Measurements from ENCODE around the gene SS18L1. TPM values are rescaled to one million over a fixed set of nuclear protein-coding genes. Genes with fewer than 3 reads are reported as not detected.
A peak's percentile ranks its signal among the peaks of the same experiment; 100 is the strongest.

The SS18L1 gene
- total and polyA plus RNA-seq, 10 of the 15 experiments (the other 5 are each of a cell fraction or from before 2014, with no cell fraction given): 1.8 to 20.0 (median 6.6) TPM

DNA sequence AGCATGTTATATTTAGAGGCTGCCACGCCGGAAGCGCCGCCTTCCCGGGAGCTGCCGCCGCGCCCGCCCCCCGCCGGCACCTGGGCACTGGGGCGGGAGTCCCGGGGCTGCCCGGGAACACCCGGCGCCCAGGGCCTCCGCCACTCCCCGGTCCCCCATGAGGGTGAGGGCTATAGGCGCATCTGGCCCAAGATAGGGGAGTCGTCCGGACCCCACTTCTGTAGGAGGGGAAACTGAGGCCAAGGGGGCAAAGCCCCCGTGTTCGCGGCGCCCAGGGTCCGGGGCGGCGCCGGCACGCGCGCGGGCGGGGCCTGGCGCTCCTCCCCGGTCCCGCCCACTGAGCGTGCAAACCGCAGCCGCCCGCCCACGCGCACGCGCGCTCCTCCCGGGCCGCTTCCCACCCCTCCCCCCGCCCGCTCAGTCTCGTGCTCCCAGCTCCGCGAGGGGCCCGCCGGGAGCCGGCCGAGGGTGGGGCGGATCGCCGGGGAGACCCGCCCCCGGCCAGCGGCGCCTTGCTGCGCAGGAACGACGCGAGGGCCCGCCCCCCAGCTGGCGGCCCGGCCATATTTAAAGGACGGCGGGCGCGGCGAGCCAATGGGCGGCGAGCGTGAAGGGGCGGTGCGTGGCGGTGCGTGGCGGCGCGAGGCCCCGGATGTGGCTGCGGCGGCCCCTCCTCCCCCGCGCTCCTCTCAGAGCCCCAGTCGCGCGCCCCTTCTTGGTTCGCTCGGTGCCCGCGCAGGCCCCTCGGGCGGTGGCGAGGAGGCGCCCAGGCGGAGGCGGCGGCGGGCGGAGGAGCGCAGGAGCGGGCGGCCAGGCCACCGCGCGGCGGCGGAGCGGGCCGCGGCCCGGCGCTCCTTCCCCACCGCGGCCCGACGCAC, 21.6 kb upstream of the SS18L1 start, which contains the start of gene LSM14B (continued):
- TF ChIP-seq, protein P1, sequence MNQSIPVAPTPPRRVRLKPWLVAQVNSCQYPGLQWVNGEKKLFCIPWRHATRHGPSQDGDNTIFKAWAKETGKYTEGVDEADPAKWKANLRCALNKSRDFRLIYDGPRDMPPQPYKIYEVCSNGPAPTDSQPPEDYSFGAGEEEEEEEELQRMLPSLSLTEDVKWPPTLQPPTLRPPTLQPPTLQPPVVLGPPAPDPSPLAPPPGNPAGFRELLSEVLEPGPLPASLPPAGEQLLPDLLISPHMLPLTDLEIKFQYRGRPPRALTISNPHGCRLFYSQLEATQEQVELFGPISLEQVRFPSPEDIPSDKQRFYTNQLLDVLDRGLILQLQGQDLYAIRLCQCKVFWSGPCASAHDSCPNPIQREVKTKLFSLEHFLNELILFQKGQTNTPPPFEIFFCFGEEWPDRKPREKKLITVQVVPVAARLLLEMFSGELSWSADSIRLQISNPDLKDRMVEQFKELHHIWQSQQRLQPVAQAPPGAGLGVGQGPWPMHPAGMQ (IDR thresholded peaks at IDR 0.05; ENCODE audit: borderline replicate concordance): no peak
- TF ChIP-seq RB1 (IDR thresholded peaks at IDR 0.05; ENCODE audit: borderline replicate concordance): peak; percentile 80; the same call in 1 of the 2 replicates
- TF ChIP-seq, protein P2, sequence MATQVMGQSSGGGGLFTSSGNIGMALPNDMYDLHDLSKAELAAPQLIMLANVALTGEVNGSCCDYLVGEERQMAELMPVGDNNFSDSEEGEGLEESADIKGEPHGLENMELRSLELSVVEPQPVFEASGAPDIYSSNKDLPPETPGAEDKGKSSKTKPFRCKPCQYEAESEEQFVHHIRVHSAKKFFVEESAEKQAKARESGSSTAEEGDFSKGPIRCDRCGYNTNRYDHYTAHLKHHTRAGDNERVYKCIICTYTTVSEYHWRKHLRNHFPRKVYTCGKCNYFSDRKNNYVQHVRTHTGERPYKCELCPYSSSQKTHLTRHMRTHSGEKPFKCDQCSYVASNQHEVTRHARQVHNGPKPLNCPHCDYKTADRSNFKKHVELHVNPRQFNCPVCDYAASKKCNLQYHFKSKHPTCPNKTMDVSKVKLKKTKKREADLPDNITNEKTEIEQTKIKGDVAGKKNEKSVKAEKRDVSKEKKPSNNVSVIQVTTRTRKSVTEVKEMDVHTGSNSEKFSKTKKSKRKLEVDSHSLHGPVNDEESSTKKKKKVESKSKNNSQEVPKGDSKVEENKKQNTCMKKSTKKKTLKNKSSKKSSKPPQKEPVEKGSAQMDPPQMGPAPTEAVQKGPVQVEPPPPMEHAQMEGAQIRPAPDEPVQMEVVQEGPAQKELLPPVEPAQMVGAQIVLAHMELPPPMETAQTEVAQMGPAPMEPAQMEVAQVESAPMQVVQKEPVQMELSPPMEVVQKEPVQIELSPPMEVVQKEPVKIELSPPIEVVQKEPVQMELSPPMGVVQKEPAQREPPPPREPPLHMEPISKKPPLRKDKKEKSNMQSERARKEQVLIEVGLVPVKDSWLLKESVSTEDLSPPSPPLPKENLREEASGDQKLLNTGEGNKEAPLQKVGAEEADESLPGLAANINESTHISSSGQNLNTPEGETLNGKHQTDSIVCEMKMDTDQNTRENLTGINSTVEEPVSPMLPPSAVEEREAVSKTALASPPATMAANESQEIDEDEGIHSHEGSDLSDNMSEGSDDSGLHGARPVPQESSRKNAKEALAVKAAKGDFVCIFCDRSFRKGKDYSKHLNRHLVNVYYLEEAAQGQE (IDR thresholded peaks at IDR 0.05; ENCODE audit: low read depth, low read length): no peak
- TF ChIP-seq POLR2A (IDR thresholded peaks at IDR 0.05; ENCODE audit: low read depth, low read length): peak; percentile 71
- peak; percentile 61 for TF ChIP-seq SP1 (IDR thresholded peaks at IDR 0.05; ENCODE audit: low read depth, low read length)
- peak; percentile 55 for TF ChIP-seq LARP7 (IDR thresholded peaks at IDR 0.05)
- TF ChIP-seq NFYB (IDR thresholded peaks at IDR 0.05; ENCODE audit: insufficient read depth, low read depth, low read length): peak; percentile 78; the same call in 1 of the 2 replicates
- peak; percentile 53 for TF ChIP-seq NRF1 (conservative IDR thresholded peaks at IDR 0.05; ENCODE audit: low read depth, low read length)
- TF ChIP-seq KLF5 (IDR thresholded peaks at IDR 0.05; ENCODE audit: partially characterized antibody): peak; percentile 68
- TF ChIP-seq, protein P3, sequence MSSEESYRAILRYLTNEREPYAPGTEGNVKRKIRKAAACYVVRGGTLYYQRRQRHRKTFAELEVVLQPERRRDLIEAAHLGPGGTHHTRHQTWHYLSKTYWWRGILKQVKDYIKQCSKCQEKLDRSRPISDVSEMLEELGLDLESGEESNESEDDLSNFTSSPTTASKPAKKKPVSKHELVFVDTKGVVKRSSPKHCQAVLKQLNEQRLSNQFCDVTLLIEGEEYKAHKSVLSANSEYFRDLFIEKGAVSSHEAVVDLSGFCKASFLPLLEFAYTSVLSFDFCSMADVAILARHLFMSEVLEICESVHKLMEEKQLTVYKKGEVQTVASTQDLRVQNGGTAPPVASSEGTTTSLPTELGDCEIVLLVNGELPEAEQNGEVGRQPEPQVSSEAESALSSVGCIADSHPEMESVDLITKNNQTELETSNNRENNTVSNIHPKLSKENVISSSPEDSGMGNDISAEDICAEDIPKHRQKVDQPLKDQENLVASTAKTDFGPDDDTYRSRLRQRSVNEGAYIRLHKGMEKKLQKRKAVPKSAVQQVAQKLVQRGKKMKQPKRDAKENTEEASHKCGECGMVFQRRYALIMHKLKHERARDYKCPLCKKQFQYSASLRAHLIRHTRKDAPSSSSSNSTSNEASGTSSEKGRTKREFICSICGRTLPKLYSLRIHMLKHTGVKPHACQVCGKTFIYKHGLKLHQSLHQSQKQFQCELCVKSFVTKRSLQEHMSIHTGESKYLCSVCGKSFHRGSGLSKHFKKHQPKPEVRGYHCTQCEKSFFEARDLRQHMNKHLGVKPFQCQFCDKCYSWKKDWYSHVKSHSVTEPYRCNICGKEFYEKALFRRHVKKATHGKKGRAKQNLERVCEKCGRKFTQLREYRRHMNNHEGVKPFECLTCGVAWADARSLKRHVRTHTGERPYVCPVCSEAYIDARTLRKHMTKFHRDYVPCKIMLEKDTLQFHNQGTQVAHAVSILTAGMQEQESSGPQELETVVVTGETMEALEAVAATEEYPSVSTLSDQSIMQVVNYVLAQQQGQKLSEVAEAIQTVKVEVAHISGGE (CRISPR knock-in tag; IDR thresholded peaks at IDR 0.05): no peak
- TF ChIP-seq GATAD2B (conservative IDR thresholded peaks at IDR 0.05; ENCODE audit: low read depth): peak; percentile 97; the same call in 1 of the 2 replicates
- TF ChIP-seq DPF2 (IDR thresholded peaks at IDR 0.05): peak; percentile 84
- TF ChIP-seq MEF2A (IDR thresholded peaks at IDR 0.05; ENCODE audit: insufficient read depth, low read depth, low read length): peak; percentile 33; the same call in 1 of the 2 replicates
- peak; percentile 89 for TF ChIP-seq BACH1 (IDR thresholded peaks at IDR 0.05; ENCODE audit: borderline replicate concordance)
- TF ChIP-seq NFIC (IDR thresholded peaks at IDR 0.05; ENCODE audit: low read depth, low read length): no peak
- TF ChIP-seq NR2F1 (conservative IDR thresholded peaks at IDR 0.05): peak; percentile 69; the same call in 1 of the 2 replicates
- TF ChIP-seq, protein P4, sequence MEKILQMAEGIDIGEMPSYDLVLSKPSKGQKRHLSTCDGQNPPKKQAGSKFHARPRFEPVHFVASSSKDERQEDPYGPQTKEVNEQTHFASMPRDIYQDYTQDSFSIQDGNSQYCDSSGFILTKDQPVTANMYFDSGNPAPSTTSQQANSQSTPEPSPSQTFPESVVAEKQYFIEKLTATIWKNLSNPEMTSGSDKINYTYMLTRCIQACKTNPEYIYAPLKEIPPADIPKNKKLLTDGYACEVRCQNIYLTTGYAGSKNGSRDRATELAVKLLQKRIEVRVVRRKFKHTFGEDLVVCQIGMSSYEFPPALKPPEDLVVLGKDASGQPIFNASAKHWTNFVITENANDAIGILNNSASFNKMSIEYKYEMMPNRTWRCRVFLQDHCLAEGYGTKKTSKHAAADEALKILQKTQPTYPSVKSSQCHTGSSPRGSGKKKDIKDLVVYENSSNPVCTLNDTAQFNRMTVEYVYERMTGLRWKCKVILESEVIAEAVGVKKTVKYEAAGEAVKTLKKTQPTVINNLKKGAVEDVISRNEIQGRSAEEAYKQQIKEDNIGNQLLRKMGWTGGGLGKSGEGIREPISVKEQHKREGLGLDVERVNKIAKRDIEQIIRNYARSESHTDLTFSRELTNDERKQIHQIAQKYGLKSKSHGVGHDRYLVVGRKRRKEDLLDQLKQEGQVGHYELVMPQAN (conservative IDR thresholded peaks at IDR 0.05): peak; percentile 57
- peak; percentile 5; the same call in 1 of the 2 replicates for TF ChIP-seq TCF3 (IDR thresholded peaks at IDR 0.05; ENCODE audit: borderline replicate concordance, insufficient read depth, low read depth, low read length)
- TF ChIP-seq POLR2AphosphoS2 (IDR thresholded peaks at IDR 0.05; ENCODE audit: low read depth, low read length): no peak
